Measurements from ENCODE around the gene ZBED2. TPM values are rescaled to one million over a fixed set of nuclear protein-coding genes. Genes with fewer than 3 reads are reported as not detected.

The ZBED2 gene
- total RNA-seq, 4 donors from 2014 or later: 4.2 to 9.4 (median 6.2) TPM

DNA sequence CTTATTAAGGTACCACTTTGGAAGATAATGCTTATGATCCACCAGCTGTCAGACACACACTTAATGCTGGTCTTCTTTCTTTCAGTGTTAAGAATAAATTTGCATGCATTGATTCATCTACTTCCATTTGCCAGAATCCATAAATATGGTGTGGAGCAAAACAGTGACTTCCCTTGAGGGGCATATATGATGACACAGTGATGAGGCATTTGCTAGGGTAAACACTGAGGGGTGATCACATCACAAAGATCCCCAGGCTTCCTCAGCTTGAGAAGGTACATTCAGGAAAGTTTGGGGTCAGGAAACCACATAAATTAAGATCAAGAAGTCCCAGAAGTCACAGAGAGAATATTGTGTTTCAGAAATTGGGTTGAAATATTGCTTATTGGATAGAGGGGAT, 9.9 kb upstream of the ZBED2 start:
- Histone ChIP-seq H3K27me3 (no peaks in the 10 kb centered on the region), H3K27ac (no peak overlapping the region), H3K4me1 (peaks cover 0 to 11% (median 0%) of the 10 kb centered on the region in 3 donors), H3K9me3 (no peaks in the 10 kb centered on the region), H3K4me3 (no peak overlapping the region), H3K36me3 (no peaks in the 10 kb centered on the region)
- intact Hi-C loops (cut with DNase I): no loop called here
- TF ChIP-seq, protein P1, sequence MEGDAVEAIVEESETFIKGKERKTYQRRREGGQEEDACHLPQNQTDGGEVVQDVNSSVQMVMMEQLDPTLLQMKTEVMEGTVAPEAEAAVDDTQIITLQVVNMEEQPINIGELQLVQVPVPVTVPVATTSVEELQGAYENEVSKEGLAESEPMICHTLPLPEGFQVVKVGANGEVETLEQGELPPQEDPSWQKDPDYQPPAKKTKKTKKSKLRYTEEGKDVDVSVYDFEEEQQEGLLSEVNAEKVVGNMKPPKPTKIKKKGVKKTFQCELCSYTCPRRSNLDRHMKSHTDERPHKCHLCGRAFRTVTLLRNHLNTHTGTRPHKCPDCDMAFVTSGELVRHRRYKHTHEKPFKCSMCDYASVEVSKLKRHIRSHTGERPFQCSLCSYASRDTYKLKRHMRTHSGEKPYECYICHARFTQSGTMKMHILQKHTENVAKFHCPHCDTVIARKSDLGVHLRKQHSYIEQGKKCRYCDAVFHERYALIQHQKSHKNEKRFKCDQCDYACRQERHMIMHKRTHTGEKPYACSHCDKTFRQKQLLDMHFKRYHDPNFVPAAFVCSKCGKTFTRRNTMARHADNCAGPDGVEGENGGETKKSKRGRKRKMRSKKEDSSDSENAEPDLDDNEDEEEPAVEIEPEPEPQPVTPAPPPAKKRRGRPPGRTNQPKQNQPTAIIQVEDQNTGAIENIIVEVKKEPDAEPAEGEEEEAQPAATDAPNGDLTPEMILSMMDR (IDR thresholded peaks at IDR 0.05): no peak
- no peak for TF ChIP-seq POLR2A (IDR thresholded peaks at IDR 0.05)
- DNase-seq: no peak

DNA sequence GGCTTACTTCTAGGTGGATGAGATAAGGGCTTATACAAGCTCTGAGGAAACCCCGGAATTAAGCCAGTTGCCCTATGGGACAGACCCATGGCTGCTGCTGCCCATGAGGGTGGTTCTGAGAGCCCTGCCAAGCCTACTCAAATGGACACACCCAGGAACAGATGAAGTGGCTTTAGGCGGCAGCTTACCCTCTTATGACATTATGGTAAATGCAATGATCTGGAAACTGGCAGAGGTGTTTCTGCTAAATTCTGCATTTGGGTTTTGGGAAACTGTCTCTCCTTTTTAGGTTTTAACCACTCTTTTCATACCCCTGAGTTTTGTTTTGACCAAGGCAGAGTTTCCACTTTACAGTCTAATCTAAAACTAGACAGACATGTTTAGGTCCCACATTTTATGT, 9.0 kb upstream of the ZBED2 start:
- intact Hi-C loops (cut with DNase I): no loop called here
- Histone ChIP-seq H3K27ac (no peak overlapping the region), H3K4me1 (peaks cover 0 to 4% (median 0%) of the 10 kb centered on the region in 3 donors), H3K4me3 (no peak overlapping the region), H3K27me3 (no peaks in the 10 kb centered on the region), H3K9me3 (no peaks in the 10 kb centered on the region), H3K36me3 (no peaks in the 10 kb centered on the region)
- no peak for DNase-seq
- TF ChIP-seq POLR2A (IDR thresholded peaks at IDR 0.05): no peak
- TF ChIP-seq, protein P1 (IDR thresholded peaks at IDR 0.05): no peak
- WGBS, 2 donors: 80 to 81% methylated on average over 2 of the region's 2 CpGs

DNA sequence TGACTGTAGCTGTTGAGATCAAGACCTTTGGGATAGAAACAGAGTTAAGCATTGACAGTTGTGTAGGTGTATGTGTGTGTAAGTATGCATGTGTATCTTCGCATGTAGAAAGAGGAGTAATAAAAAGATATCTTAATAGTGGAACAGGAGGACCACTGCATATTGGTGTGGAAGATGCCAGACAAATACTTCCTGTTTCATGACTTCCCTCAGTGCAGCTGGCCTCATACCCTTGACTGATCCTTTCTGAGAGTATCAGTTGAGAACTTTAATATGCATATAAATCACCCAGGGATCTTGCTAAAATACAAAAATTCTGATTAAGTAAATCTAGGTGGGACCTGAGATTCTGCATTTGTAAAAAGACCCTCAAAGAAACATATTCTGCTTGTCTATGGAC, 8.5 kb upstream of the ZBED2 start:
- no peak for DNase-seq
- Histone ChIP-seq H3K36me3 (no peaks in the 10 kb centered on the region), H3K4me1 (peaks cover 0 to 9% (median 0%) of the 10 kb centered on the region in 3 donors), H3K27ac (no peak overlapping the region), H3K4me3 (no peak overlapping the region), H3K9me3 (no peaks in the 10 kb centered on the region), H3K27me3 (no peaks in the 10 kb centered on the region)
- TF ChIP-seq, protein P1 (IDR thresholded peaks at IDR 0.05): no peak
- no peak for TF ChIP-seq POLR2A (IDR thresholded peaks at IDR 0.05)
- 67 to 85% methylated on average over 1 of the region's 1 CpG for WGBS, 2 donors
- intact Hi-C loops (cut with DNase I): no loop called here

DNA sequence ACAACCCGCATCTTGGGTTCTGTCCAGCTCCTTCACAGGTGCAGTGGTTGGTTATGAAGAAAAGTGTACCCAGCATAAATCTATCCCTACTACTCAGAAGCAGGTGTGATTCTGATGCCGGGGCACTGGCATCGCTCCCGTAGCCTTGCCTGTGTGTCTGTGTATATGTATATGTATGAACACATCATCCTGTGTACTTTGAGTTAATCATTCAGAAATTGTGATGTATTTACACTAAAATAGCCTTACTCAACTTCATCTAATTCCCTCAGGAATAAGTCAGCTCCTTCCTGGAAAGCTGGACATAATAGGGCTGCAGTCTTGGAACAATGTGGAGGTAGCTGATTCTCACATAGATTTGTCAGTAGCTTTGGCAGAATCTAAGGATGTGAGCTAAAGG, 6.7 kb upstream of the ZBED2 start:
- H3K4me1 ChIP-seq: peaks cover 0 to 14% (median 0%) of the 10 kb centered on the region in 3 donors
- TF ChIP-seq POLR2A (IDR thresholded peaks at IDR 0.05): no peak
- TF ChIP-seq, protein P1 (IDR thresholded peaks at IDR 0.05): no peak
- 74 to 80% methylated on average over 4 of the region's 4 CpGs for WGBS, 2 donors
- no peaks in the 10 kb centered on the region for H3K27me3 ChIP-seq
- intact Hi-C loops (cut with DNase I): no loop called here
- no peaks in the 10 kb centered on the region for H3K36me3 ChIP-seq
- no peaks in the 10 kb centered on the region for H3K9me3 ChIP-seq
- H3K27ac ChIP-seq: no peak overlapping the region
- DNase-seq: no peak
- H3K4me3 ChIP-seq: no peak overlapping the region

DNA sequence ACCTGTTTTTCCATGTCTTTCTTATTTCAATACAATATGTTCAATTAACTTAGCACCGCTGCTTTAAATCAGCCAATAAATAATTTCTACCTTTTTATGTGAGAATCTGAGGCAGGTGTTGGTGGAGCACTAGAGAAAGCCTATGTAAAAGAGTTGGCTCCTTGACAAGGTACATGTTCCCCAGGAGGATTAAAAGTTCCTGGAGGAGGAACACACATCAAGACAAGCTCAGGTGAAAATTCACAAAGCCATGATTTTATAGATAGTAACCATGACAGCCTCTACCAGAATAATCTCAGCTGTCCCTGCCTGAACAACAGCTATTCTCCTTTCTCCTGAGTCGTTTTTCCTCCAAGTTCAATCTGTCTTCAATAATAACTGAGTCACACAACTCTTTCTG, 3.4 kb upstream of the ZBED2 start:
- H3K4me1 ChIP-seq: peaks cover 3 to 33% (median 8%) of the 10 kb centered on the region in 3 donors
- no peaks in the 10 kb centered on the region for H3K9me3 ChIP-seq
- TF ChIP-seq, protein P1 (IDR thresholded peaks at IDR 0.05): no peak
- TF ChIP-seq POLR2A (IDR thresholded peaks at IDR 0.05): no peak
- no peaks in the 10 kb centered on the region for H3K27me3 ChIP-seq
- WGBS, 2 donors: 40 to 62% methylated on average over 2 of the region's 2 CpGs
- H3K36me3 ChIP-seq: no peaks in the 10 kb centered on the region
- no peak overlapping the region for H3K4me3 ChIP-seq
- no peak for DNase-seq
- no peak overlapping the region for H3K27ac ChIP-seq
- intact Hi-C loops (cut with DNase I): no loop called here
